GM18951 (cell line): ENCODE results near the gene KAT2A.

Source experiments
- POLR2A ChIP-seq: IDR thresholded peaks from 4 replicates; pipeline ENCODE4 v1.6.1; 2011; ENCODE audit warnings: mild to moderate bottlenecking; ENCODE audit not compliant: insufficient read length, insufficient read depth; ENCODE audit errors: extremely low read depth
- in situ Hi-C: fragments of 300-500 bp; cut with MboI; formaldehyde crosslinking; loops from one replicate; pipeline ENCODE4 v1.12.0; 2022; ENCODE audit warnings: low sequenced_read_pairs, mixed read lengths, inconsistent platforms; ENCODE audit not compliant: unreplicated experiment

Gene KAT2A

DNA sequence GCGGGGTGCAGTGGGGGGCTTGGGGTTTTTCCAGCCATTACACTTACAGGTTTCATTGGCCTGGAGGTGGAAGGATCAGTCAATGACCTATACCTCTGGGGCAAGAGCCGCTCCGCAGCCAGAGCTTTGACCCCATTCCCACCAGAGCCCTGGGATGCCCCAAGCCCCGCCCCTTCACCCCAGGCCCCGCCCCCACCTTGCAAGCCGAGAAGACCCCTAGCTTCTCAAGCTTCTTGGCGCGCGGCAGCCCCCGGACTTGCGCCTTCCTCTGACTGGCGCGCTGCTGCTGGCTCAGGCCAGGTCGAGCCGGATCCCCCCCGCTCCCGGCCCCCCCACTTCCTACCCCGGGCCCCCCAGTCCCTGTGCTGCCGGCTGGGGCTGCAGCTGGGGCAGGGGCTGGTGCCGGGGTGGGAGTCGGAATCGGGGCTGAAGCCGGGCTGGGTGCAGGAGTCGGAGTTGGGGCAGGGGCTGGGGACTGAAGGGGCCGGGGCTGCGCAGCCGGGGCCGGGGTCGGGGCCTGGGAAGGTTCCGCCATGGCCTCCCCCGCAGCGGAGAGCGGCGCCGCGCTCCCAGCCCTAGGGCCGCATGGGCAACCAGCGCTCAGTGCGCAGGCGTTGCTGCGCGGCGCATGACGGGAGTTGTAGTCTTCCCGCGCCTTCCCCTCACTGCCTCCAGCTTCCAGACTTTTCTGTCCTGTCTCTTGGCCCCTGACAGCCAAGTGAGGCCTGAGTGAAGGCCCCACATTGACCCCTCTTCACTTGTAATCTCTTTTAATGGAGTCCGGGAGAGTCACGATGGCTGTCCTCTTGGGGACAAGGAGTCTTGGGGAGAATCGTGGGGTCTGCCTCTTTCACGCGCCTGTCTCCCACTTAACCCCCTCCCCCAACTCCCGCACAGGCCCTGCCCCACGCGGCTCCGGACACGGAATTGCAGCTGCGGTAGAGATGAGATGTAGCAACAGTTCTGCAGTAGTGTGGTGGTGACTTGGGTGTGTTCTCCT, at the start of gene KAT2A:
Gene KAT2A, minus strand, starts transcription at position 598 of the 1,000 bp plus-strand sequence. Its CDS starts 63 bp downstream, at position 535.
- peak; percentile 87 for TF ChIP-seq POLR2A
- in situ Hi-C loops = no loop called here

DNA sequence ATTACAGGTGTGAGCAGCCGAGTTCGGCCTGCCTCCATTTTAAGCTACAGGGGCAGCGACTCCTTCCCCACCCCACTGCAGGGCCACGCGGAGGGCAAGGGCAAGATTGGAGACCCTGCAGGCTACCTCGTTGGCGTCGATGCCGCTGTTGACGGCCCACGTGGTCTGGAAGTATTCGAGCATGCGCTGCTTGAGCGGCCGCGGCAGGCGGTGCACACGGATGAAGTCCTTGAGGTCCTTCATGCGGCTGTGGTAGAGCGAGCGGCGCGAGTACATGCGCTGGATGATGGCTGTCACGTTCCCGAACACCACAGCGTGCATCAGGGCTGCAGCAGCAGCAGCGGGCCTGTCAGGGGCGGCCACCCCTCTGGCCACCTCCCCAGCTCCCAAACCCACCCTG, 48.2 kb upstream of the KAT2A start:
- in situ Hi-C loops = no loop called here
- TF ChIP-seq POLR2A = no peak

DNA sequence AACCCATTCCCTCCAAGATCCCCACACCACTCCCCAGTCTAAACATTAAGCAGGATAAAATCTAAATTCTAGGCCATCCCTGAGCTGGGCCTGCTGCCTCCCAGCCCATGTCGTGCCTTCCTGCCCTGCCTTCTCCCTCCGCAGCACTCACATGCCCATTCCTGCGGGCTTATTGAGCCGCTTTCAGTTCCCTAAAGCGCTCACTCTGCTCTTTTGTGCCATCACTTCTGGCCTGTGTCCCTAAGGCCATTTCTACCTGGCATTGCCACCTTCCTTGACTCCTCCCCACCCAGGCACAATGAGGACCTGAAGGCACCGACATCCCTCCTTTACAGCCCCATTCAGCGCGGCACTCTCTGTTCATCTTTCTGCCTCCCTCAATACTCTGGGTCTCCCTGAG, 46.6 kb upstream of the KAT2A start:
- TF ChIP-seq POLR2A = no peak
- in situ Hi-C loops = no loop called here

DNA sequence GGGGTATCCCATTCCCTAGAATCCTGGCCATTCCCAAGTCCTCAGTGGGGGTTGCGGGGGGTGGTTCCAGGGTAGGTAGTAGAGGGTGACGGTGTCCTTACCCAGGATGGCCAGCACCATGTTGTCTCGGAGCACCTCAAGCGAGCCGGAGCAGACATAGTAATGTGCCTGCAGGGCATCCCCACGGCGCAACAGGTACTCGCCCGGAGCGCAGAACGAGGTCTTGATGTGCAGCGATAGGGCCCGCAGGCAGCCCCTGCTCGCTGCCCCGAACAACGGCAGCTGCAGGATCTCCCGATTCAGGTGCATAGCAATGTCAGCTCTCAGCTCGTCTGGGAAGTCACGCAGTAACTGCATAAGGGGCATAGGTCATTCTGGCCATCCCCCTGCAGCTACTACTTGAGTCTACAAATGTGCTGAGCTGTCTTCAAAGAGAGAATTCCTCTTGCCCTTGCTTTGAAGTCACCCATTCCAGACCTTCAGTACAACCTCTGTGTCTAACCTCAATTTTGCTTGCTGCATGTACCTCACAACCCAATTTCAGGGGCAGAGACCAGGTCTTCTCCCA, 45.1 kb upstream of the KAT2A start:
- TF ChIP-seq POLR2A = no peak
- in situ Hi-C loops = no loop called here

DNA sequence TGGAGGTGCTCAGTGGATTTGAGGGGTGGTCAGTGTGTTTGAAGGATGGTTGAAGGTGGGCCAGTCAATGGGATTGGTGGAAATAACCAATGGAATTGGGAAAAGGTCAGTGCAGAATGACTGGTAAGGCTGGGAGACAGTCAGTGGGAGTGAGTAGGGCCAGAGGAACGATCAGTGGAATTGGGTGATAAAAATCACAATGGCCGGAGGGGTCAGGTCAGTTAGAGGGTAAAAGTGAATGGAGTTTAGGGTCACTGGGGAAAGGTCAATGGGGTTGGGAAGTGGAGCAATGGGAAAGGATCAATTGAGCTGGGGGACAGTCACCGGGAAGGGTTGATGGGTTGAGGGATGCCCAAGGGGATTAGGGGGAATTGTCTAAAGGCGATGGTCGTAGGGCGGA, 44.6 kb upstream of the KAT2A start:
- no peak for TF ChIP-seq POLR2A
- in situ Hi-C loops = no loop called here

DNA sequence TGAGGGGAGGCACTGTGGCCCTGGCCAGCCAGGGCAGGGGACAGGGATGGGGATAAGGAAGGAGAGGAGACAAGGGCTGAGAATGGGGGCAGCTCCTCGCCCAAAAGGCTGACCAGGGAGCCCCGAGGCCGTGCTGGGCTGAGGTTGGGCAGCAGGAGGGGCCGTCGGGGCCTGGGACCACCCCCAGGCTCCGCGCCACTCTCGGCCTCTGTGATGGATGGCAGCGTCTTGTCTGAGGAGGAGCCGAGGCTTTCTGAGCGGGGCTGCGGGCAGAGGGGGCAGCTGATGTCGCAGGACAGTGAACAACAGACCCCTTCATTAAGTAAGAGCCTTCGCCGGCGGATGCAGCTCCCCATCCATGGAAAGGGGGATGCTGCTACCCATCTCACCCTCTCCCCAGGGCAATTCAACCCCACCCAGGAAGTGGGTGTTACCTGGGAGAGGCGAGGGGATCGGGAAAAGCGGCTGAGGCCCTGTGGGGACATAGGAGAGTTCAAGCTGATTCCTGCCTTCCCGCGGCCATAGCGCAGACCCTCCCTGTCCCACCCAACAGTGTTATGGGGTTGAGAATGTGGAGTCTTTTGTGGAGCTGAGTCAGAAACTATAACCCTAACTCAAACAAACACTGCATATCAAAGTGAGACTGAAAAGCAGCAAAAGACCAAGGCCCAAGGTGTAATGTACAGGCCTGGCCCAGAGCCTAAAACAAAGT, 42.7 kb upstream of the KAT2A start:
- in situ Hi-C loops = no loop called here
- TF ChIP-seq POLR2A = no peak

DNA sequence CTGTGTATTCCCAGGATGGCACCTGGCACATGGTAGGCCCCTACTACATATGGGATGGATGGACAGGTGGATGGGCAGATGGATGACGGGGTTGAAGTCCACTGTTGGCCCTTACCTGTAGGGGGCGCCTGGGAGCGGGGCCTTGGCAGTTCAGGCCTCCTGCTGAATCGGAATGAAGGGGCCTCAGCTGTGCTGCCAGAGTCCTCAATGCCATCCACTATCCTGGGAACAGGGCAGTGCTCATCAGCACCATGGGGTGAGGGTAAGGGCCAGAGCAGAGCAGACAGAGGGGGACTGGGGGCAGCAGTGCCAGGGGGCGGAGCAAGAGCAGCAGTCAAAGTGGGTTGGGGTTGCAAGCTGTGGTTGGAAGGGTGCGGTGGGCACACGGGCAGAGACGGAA, 41.9 kb upstream of the KAT2A start:
- no peak for TF ChIP-seq POLR2A
- in situ Hi-C loops = no loop called here

DNA sequence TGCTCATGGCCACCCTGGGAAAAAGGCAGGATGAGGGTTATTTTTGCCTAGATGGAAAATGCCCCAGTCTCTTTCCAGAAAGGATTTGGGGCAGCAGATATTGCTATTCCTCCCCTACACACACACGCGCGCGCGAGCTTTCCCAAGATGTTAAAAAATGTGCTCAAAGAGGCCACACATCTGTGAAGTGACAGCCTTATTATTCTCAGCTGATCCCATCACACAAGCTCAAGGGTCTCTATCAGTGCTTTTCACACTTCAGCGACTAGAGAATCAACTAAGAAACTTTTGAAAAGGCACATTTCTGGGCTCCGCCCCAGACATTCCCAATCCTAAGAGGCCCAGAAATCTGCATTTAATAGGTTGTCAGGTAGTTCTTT, 39.4 kb upstream of the KAT2A start:
- no peak for TF ChIP-seq POLR2A

DNA sequence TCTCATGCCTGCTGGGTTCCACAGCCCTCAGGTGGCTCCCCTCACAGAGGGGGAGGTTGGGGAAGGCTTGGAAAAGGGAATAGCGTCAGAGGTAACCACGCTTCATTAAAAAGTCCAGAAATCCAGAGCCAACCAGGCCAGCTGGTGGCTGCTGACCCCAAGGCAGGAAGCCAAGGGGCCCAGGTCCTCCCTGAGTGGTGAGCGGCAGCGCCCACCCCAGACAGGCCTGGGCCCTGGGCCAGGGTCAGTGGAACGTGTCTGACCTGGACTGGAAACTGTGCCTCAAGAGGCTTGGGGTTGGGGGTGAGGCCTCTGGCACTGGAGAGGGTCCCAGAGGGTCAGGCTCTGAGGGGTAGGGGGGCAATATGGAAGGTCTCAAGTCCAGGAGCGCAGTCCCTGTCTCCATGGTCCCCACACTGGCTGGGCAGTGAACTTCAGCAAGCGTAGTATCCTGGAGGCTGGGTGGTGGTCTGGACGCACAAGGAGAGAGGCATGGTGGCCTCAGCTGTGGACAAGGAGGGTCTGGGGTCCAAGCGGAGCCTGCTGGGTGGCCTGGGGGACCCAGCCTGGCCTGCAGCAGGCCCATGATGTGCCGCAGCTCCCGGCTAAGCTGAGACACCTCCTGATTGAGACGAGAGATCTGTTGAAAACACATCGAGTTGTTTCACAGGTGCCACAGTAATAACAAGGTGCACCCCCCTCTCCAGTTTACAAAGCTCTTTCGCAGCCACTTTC, 38.8 kb upstream of the KAT2A start:
- in situ Hi-C loops = no loop called here
- no peak for TF ChIP-seq POLR2A

More for the DNA sequence above, 39.4 kb upstream of the KAT2A start:
- in situ Hi-C loops = no loop called here

DNA sequence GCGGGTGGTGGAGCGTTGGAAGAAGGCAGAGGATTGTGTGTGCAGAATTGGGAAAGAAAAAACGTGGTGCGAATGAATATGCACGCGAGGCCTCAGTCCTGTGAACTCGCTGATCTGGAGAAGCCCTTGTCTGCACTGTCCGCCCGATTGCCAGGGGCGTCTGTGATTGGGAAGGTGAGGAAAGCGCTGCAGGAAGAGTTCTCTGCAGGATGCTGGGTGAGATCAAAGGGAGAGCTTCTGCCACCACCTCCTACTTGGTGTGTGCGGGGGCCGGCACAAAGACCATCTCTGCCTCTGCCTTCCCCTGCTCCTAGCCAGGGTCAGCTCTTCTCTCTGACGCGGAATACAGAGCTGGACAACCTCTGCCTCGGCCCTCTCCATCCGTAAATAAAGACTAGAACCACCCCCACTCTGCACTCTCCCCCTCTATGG, 34.5 kb upstream of the KAT2A start:
- in situ Hi-C loops = no loop called here

DNA sequence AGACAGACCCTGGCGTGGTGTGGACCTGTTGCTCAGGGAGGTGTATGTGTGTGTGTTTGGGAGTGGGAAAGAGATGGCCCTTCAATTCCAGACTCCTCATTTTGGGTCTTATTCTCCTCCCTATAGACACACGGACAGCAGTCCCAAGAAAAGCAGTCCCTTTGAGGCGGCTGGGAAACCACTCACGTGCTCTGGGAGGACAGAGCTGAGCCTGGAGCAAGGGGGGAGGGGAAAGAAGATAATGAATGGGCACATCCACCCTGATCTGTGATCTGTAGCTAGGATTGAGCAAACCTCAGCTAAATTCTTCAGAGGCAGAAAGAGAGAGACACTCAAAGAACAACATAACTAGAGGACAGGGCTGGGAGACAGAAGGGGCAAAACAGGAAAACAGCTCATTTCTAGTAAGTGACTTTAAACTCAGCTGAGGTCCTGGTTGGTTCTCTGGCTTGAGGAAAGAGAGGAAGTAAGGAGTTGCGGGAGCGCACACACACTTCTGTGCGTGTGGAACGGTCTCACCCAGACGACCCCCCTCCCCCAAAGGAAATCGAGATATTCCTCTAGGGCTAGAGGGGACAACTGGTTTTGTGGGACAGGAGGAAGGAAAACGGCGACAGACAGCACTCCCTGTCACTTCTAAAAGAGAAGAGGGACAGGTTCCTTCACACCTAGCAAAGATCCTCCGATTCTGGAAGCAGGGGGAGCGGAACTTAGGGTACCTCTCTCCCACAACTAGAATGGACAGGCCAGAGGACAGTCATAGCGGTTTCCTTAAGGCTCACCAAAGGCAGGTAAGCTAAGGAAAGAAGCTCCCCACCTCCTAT, 33.0 kb upstream of the KAT2A start:
- in situ Hi-C loops = no loop called here
- no peak for TF ChIP-seq POLR2A

More for the DNA sequence above, 34.5 kb upstream of the KAT2A start:
- TF ChIP-seq POLR2A = no peak
